Natural killer cell (primary cell): ENCODE data around the gene HES5. TPM values are rescaled to one million over a fixed set of nuclear protein-coding genes. Genes with fewer than 3 reads are reported as not detected.

ENCODE experiments used
- ATAC-seq, 3 donors: fragments of 150-1000 bp in 2 of 3; fragments of 200-7000 bp in 1 of 3; cut with Tn5 transposase; 1 replicate in 1 of 3; 2 replicates in 2 of 3; pipeline ENCODE4 v1.10.0; 2021; ENCODE audit warnings: mild to moderate bottlenecking in 2 of 3, moderate library complexity in 2 of 3
- DNase-seq, 2 donors: peaks; one replicate each; pipeline versions ENCODE4 v3.0.0 to v3.0.0-alpha.2; 2013 to 2021; ENCODE audit warnings: mixed read lengths in 1 of 2
- H3K27ac ChIP-seq: one replicate; pipeline ENCODE4 v1.5.1; 2013; ENCODE audit warnings: mild to moderate bottlenecking, low read length
- H3K27me3 ChIP-seq: one replicate; pipeline ENCODE4 v1.6.1; 2013; ENCODE audit warnings: low read length; ENCODE audit not compliant: control insufficient read depth, insufficient read depth
- H3K36me3 ChIP-seq: one replicate; pipeline ENCODE4 v1.6.1; 2013; ENCODE audit warnings: low read length; ENCODE audit not compliant: control insufficient read depth, insufficient read depth
- H3K4me1 ChIP-seq: one replicate; pipeline ENCODE4 v1.6.1; 2013; ENCODE audit warnings: low read length; ENCODE audit not compliant: control insufficient read depth, insufficient read depth
- H3K4me3 ChIP-seq: one replicate; pipeline ENCODE4 v1.5.1; 2013; ENCODE audit warnings: low read length
- H3K9me3 ChIP-seq: one replicate; pipeline ENCODE4 v1.6.1; 2013; ENCODE audit warnings: low read length; ENCODE audit not compliant: control insufficient read depth, insufficient read depth
- H3K27ac Mint-ChIP-seq, 2 donors: one replicate each; pipeline ENCODE4 v1.8.0; 2022; ENCODE audit warnings: mild to moderate bottlenecking in 2 of 2, mixed read lengths in 2 of 2, moderate library complexity in 1 of 2
- H3K27me3 Mint-ChIP-seq, 2 donors: one replicate each; pipeline ENCODE4 v1.8.0; 2022; ENCODE audit warnings: low read depth in 2 of 2, mixed read lengths in 2 of 2
- H3K36me3 Mint-ChIP-seq: one replicate; pipeline ENCODE4 v1.8.0; 2022; ENCODE audit warnings: mixed read lengths
- H3K4me1 Mint-ChIP-seq, 2 donors: one replicate each; pipeline ENCODE4 v1.8.0; 2022; ENCODE audit warnings: mixed read lengths in 2 of 2
- H3K4me3 Mint-ChIP-seq: one replicate; pipeline ENCODE4 v1.8.0; 2022; ENCODE audit warnings: mild to moderate bottlenecking, moderate library complexity, mixed read lengths
- H3K9me3 Mint-ChIP-seq, 2 donors: one replicate each; pipeline ENCODE4 v1.8.0; 2022; ENCODE audit warnings: mixed read lengths in 2 of 2
- CTCF ChIP-seq: fragments of 200-600 bp; IDR thresholded peaks from one replicate; pipeline ENCODE4 v1.8.0; 2022; ENCODE audit warnings: antibody characterized with exemption
- WGBS: methylation state at CpG from one replicate; pipeline ENCODE4 v1.1.7; 2013; ENCODE audit warnings: missing lambda C conversion rate; ENCODE audit not compliant: insufficient coverage; 5-methylcytosine and 5-hydroxymethylcytosine counted together
- intact Hi-C: fragments of 100-400 bp; cut with micrococcal nuclease; formaldehyde crosslinking; loops from one replicate; pipeline ENCODE4 v1.14.2; 2022
- total RNA-seq, 4 donors: library from RNA; stranded (reverse); fragments of 120-200 nt in 1 of 4; gene quantifications; one replicate each; pipeline versions ENCODE4 v1.2.3 to v1.2.4, GENCODE V29; 2013 to 2022

HES5 gene
- total RNA-seq, 3 donors from 2014 or later (not counting 1 experiment from before 2014, with no cell fraction given): not detected

DNA sequence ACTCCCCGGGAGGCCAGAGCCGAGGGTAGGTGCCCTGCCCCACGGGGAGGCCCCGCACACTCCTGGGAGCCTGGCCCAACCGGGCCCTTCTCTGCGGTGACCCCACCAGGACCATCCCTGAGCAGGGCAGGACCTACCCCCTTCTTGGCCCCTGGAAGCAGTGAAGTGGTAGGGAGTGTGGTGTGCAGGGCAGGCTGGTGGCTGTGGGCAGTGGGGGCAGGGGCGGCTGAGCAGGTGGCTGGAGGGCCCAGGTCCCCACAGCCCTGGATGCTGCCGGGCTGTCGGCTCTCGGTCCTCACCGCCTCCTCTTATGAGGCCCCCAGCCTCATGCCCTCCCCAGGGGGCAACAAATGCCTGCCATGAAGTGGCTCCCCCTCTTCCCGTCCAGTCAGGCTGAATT is 34.5 kb downstream of the HES5 start:
- Mint-ChIP-seq H3K36me3 (no peaks in the 10 kb centered on the region), H3K9me3 (no peaks in the 10 kb centered on the region), H3K27ac (peak overlapping the region; percentile 84 to 90), H3K4me3 (no peak overlapping the region), H3K27me3 (no peaks in the 10 kb centered on the region), H3K4me1 (peaks cover 34 to 47% of the 10 kb centered on the region in 2 donors)
- H3K27me3 ChIP-seq: no peaks in the 10 kb centered on the region
- intact Hi-C loops: no loop called here
- H3K27ac ChIP-seq: peak overlapping the region; percentile 51
- no peak for TF ChIP-seq CTCF
- H3K9me3 ChIP-seq: no peaks in the 10 kb centered on the region
- H3K4me1 ChIP-seq: peaks cover 84% of the 10 kb centered on the region
- WGBS: 78% methylated on average over 12 of the region's 12 CpGs
- ATAC-seq (no peak), DNase-seq (no peak)
- no peak overlapping the region for H3K4me3 ChIP-seq
- no peaks in the 10 kb centered on the region for H3K36me3 ChIP-seq

DNA sequence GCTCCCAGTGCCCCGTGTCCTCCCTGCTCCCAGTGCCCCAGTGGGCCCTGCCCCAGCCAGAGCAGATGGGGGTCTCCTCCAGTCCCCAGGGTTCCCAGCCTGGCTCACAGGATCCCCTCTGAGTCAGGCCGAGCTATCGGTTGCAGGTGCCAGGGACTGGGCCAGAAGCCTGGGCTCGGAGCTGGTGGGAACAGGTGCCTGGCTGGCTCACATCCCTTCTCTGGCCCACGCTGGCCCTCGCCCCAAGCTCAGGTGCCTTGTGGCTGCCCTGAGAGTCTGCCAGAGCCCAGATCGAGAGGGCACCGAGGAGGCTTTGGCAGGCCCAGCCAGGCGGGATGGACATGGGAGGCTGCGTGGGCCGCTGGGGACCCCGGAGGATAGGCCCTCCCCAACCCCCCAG is 35.0 kb downstream of the HES5 start:
- H3K4me1 Mint-ChIP-seq: peaks cover 29 to 42% of the 10 kb centered on the region in 2 donors

GRCh38 chr1:2494323-2494693 is 35.8 kb downstream of the HES5 start:
- no peak for TF ChIP-seq CTCF
- WGBS: 79% methylated on average over 19 of the region's 19 CpGs
- Mint-ChIP-seq H3K4me3 (peak overlapping the region; percentile 17), H3K27me3 (no peaks in the 10 kb centered on the region), H3K4me1 (peaks cover 27 to 35% of the 10 kb centered on the region in 2 donors), H3K36me3 (no peaks in the 10 kb centered on the region), H3K9me3 (no peaks in the 10 kb centered on the region), H3K27ac (peak overlapping the region; percentile 81 to 89)
- ATAC-seq: no peak
- Histone ChIP-seq H3K9me3 (no peaks in the 10 kb centered on the region), H3K4me1 (peaks cover 72% of the 10 kb centered on the region), H3K27ac (no peak overlapping the region), H3K27me3 (no peaks in the 10 kb centered on the region), H3K4me3 (no peak overlapping the region), H3K36me3 (peaks cover under 1% of the 10 kb centered on the region)
- intact Hi-C loops: no loop called here
- DNase-seq: no peak

More for the DNA sequence above, 35.0 kb downstream of the HES5 start:
- Mint-ChIP-seq H3K27ac (peak overlapping the region in 1 of 2 donors; percentile 89), H3K9me3 (no peaks in the 10 kb centered on the region), H3K4me3 (no peak overlapping the region), H3K36me3 (no peaks in the 10 kb centered on the region), H3K27me3 (no peaks in the 10 kb centered on the region)
- intact Hi-C loops: no loop called here
- no peak overlapping the region for H3K4me3 ChIP-seq
- TF ChIP-seq CTCF: no peak
- no peaks in the 10 kb centered on the region for H3K9me3 ChIP-seq
- H3K36me3 ChIP-seq: no peaks in the 10 kb centered on the region
- H3K4me1 ChIP-seq: peaks cover 79% of the 10 kb centered on the region
- DNase-seq (no peak), ATAC-seq (no peak)
- no peak overlapping the region for H3K27ac ChIP-seq
- no peaks in the 10 kb centered on the region for H3K27me3 ChIP-seq
- WGBS: 91% methylated on average over 12 of the region's 12 CpGs

DNA sequence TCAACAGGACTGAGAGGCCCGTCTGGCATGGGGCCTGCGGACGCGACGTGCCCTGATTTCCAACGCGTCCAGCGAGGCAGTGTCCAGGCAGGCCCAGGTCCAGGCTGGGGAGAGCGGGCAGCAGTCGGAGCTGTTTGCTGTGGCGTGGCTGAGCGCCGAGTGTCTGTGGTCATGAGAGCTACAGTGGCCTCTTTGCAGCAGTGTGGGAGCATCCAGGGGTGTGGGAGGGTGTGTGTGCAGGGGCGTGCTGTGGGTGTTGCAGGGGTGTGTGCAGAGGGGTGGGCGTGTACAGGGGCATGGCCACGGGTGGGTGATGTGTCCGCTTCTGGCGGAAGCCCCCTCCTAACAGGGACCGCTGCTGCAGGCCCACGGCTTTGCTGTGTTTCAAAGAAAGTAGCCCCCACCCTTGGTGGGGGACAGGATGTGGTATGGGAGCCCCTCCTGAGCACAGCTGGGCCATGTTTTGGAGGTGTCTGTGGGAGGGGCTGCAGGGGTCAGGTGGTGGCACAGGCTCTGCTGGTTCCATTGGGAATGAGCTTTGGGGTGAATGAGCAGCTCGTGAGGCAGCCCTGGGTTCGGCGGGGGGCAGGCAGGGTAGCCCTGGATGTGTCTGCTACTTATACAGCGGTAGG is 36.3 kb downstream of the HES5 start:
- Mint-ChIP-seq H3K27ac (peak overlapping the region; percentile 81 to 89), H3K4me3 (peak overlapping the region; percentile 31), H3K27me3 (no peaks in the 10 kb centered on the region), H3K36me3 (peaks cover 3% of the 10 kb centered on the region), H3K9me3 (peaks cover 0 to 1% of the 10 kb centered on the region in 2 donors), H3K4me1 (peaks cover 27 to 30% of the 10 kb centered on the region in 2 donors)
- peak in 1 of 2 donors; percentile 35 for DNase-seq
- intact Hi-C loops: no loop called here
- peaks cover 67% of the 10 kb centered on the region for H3K4me1 ChIP-seq
- no peak overlapping the region for H3K4me3 ChIP-seq
- TF ChIP-seq CTCF: no peak
- 37% methylated on average over 24 of the region's 24 CpGs for WGBS
- peaks cover 4% of the 10 kb centered on the region for H3K9me3 ChIP-seq
- ATAC-seq: peak; percentile 58 to 61 (median 60)
- no peaks in the 10 kb centered on the region for H3K27me3 ChIP-seq
- H3K27ac ChIP-seq: no peak overlapping the region
- peaks cover 5% of the 10 kb centered on the region for H3K36me3 ChIP-seq
